IPS DF 6.9 (cell line): Measurements from ENCODE around the gene FBXO47.
"Not testable (repeated sequence)": the region's sequence is repeated elsewhere in the genome, so short reads cannot be mapped to it uniquely, and the experiment has no call there.

Source experiments
- DNase-seq: peaks from one replicate; pipeline ENCODE4 v3.0.0-alpha.2; 2013; ENCODE audit warnings: low read depth, low spot score
- H3K27ac ChIP-seq: one replicate; pipeline ENCODE4 v1.5.1; 2013; ENCODE audit warnings: low read length, control low read depth
- H3K27me3 ChIP-seq: 2 replicates; pipeline ENCODE4 v1.6.1; 2013; ENCODE audit warnings: mild to moderate bottlenecking, low read length; ENCODE audit not compliant: control insufficient read depth, insufficient read depth
- H3K36me3 ChIP-seq: 2 replicates; pipeline ENCODE4 v1.6.1; 2013; ENCODE audit warnings: low read length; ENCODE audit not compliant: control insufficient read depth, insufficient read depth
- H3K4me1 ChIP-seq: 2 replicates; pipeline ENCODE4 v1.6.1; 2013; ENCODE audit warnings: low read length; ENCODE audit not compliant: control insufficient read depth, insufficient read depth
- H3K4me3 ChIP-seq: 2 replicates; pipeline ENCODE4 v1.5.1; 2013; ENCODE audit warnings: mild to moderate bottlenecking, low read length
- H3K9me3 ChIP-seq: 2 replicates; pipeline ENCODE4 v1.6.1; 2013; ENCODE audit warnings: low read length, inconsistent platforms; ENCODE audit not compliant: control insufficient read depth, insufficient read depth
- WGBS: extraction: QIAGEN DNeasy Blood & Tissue Kit; methylation state at CpG from one replicate; pipeline ENCODE4 v1.1.7; 2013; ENCODE audit warnings: mixed read lengths, missing lambda C conversion rate; ENCODE audit not compliant: insufficient read length, insufficient coverage; 5-methylcytosine and 5-hydroxymethylcytosine counted together

FBXO47 gene

DNA sequence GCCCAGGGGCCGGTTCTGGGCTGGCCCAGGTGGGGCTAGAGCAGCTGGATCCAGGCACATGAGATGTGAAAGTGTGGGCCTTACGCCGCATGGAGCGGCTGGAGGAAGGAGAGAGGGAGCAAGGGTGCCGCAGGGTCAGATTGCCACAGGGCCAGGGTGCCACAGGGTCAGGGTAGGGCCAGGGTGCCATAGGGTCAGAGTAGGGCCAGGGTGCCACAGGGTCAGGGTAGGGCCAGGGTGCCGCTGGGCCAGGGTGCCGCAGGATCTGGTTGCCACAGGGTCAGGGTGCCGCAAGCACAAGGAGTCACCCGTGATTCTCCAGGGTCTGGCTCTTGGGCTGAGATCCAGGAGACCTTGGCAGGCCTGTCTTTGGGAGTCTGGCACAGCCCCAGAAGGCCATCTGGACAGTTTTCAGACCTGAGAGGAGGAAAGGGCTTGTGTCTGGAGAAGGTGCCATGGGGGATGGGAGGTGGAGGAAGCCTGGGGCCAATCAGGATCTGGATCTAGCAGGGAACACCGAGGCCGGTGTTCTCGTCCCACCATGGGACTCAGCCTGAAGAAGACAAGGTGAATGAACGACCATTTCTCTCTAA is 54.9 kb downstream of the FBXO47 start:
- Histone ChIP-seq H3K36me3 (peaks cover 17% of the 10 kb centered on the region; the same call in 1 of the 2 replicates), H3K4me1 (peaks cover 5% of the 10 kb centered on the region; the same call in 1 of the 2 replicates), H3K4me3 (no peak overlapping the region), H3K27me3 (no peaks in the 10 kb centered on the region), H3K27ac (no peak overlapping the region), H3K9me3 (no peaks in the 10 kb centered on the region)
- DNase-seq, result no peak
- no CpG with 5 or more reads among the region's 13 CpGs for WGBS

DNA sequence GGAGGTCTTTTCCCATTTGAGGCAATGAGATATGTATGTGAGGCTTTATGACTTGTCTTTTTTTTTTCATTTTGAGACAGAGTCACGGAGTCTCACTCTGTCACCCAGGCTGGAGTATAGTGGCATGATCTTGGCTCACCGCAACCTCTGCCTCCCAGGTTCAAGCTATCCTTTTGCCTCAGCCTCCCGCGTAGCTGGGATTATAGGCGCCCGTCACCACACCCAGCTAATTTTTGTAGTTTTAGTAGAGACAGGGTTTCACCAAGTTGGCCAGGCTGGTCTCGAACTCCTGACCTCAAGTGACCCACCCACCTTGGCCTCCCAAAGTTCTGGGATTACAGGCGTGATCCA is 55.5 kb downstream of the FBXO47 start:
- DNase-seq, H3K4me1 ChIP-seq, H3K4me3 ChIP-seq, H3K9me3 ChIP-seq, H3K27ac ChIP-seq, H3K27me3 ChIP-seq: not testable (repeated sequence)
- peaks cover 17% of the 10 kb centered on the region; the same call in 1 of the 2 replicates for H3K36me3 ChIP-seq
- no CpG with 5 or more reads among the region's 8 CpGs for WGBS

DNA sequence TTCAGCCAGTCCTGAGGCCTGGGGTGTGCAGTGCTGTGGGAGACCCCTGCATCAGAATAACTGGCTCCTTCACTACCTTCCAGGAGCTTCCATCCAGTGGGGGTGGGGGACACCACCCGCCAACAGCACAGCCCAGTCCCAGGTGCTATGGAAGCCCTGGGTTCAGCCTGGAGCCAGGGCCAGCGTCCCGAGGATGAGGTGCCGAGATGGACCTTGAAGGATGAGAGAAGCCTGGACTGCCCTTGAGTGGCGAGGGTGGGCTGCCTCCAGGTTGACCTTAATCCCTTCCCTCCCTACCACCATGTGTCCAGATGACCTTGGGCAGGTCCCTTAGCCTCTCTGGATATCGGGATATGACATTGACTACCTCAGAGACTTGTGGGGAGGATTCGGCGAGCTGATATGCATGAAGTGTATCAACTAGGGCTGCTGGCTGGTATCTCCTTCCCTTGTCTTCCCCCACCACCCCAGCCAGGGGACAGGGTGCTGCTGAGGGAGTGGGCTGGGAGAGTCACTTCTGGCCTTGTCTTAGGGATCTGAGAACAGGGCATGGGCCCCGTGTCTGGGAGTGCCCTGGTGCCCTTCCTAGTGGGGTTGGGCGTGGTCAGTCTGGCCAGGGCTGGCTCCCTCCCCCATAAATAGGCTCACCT is 56.0 kb downstream of the FBXO47 start:
- no peak overlapping the region for H3K27ac ChIP-seq
- no peak for DNase-seq
- H3K4me3 ChIP-seq, result no peak overlapping the region
- H3K9me3 ChIP-seq, result no peaks in the 10 kb centered on the region
- H3K4me1 ChIP-seq, result peaks cover 6% of the 10 kb centered on the region; the same call in 1 of the 2 replicates
- WGBS, result no CpG with 5 or more reads among the region's 10 CpGs
- H3K27me3 ChIP-seq, result no peaks in the 10 kb centered on the region
- H3K36me3 ChIP-seq, result peaks cover 17% of the 10 kb centered on the region; the same call in 1 of the 2 replicates

DNA sequence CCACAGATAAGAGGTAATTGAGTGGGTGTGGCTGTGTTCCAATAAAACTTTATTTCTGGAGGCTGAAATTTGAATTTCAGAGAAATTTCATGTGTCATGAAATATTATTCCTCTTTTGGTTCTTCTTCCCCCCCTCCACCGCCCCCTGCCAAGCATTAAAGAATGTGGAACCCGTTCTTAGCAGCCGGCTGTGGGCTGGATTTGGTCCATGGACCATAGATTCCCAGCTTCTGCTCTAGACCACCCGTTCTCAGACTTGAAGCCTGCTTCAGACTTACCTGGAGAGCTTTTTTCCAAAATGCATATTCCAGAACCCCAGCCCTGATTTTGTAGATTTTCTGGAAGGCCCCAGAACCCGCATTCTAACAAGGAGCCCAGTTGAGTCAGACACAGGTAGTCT is 56.9 kb downstream of the FBXO47 start:
- no peaks in the 10 kb centered on the region for H3K27me3 ChIP-seq
- H3K27ac ChIP-seq, result no peak overlapping the region
- DNase-seq, result no peak
- H3K4me3 ChIP-seq, result no peak overlapping the region
- no peaks in the 10 kb centered on the region for H3K9me3 ChIP-seq
- peaks cover 15% of the 10 kb centered on the region; the same call in 1 of the 2 replicates for H3K36me3 ChIP-seq
- WGBS, result no CpG with 5 or more reads among the region's 5 CpGs
- peaks cover 6% of the 10 kb centered on the region; the same call in 1 of the 2 replicates for H3K4me1 ChIP-seq

DNA sequence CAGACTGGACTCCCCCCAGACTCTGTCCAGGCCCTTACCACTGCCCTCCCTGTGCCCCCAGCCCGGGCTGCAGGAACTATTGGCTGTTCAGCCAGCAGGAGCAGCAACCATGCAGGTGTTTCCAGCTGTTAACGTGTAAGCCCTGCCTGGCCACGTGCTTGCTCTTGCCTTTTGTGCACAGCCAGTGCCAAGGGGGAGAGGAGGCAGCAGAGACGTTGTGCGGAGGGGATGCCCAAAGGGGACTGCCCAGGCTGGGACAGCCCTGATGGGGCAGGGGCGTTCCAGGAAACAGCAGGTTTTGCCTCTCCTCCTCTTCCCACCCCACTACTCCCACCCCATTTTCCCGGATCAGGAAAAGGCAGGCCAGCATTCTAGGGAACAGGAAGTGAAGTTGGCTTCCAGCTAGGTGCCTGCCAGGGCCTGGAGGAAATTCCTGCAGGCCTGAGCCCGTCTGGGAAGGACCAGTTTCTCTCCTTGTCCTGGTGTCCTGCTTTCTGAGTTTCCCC is 58.5 kb downstream of the FBXO47 start:
- no CpG with 5 or more reads among the region's 8 CpGs for WGBS
- DNase-seq, result no peak
- Histone ChIP-seq H3K4me3 (no peak overlapping the region), H3K4me1 (peaks cover 6% of the 10 kb centered on the region; the same call in 1 of the 2 replicates), H3K27me3 (no peaks in the 10 kb centered on the region), H3K9me3 (no peaks in the 10 kb centered on the region), H3K27ac (no peak overlapping the region), H3K36me3 (peaks cover 3% of the 10 kb centered on the region; the same call in 1 of the 2 replicates)

GRCh38 chr17:38907930-38908675 is 59.1 kb downstream of the FBXO47 start:
- H3K27ac ChIP-seq, result no peak overlapping the region
- no peak overlapping the region for H3K4me3 ChIP-seq
- peaks cover 6% of the 10 kb centered on the region; the same call in 1 of the 2 replicates for H3K4me1 ChIP-seq
- H3K9me3 ChIP-seq, result no peaks in the 10 kb centered on the region
- H3K27me3 ChIP-seq, result no peaks in the 10 kb centered on the region
- no peak for DNase-seq
- no CpG with 5 or more reads among the region's 15 CpGs for WGBS
- H3K36me3 ChIP-seq, result no peaks in the 10 kb centered on the region; the same call in 1 of the 2 replicates

DNA sequence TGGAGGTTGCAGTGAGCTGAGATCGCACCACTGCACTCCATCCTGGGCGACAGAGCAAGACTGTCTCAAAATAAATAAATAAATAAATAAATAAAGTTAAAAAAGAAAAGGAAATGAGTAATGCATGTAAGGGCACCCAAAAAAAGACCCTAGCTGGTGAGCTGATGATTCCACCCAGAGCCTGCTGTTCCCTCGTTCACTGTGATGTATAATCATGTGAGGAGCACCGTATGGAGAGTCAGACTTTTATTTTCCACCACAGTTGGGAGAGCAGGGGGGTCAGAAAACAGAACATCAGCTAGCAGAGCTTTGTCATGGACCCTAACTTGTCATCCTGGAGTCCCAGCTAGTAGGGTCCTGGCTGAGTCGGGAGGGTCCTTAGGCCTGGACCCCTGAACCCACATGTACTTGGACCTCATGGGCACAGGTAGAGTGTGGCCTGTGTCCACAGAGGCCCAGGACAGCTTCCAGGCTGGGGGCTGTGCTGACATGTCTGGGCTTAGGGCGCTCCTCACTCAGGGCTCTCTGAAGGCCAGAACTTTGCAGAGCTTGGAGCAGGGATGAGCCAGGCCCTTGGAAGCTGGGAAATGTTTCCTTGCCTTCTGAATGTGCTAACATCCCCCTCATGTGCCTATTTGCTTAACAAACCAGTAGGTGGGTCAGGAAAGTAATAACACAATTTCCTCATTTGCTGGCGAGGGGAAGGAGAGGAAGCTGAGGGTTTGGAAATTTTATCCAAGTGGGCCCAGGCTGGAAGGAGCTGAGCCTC is 60.6 kb downstream of the FBXO47 start:
- Histone ChIP-seq H3K9me3 (no peaks in the 10 kb centered on the region), H3K36me3 (no peaks in the 10 kb centered on the region; the same call in 1 of the 2 replicates), H3K27ac (no peak overlapping the region), H3K4me3 (no peak overlapping the region), H3K27me3 (no peaks in the 10 kb centered on the region), H3K4me1 (peaks cover 6% of the 10 kb centered on the region; the same call in 1 of the 2 replicates)
- WGBS, result no CpG with 5 or more reads among the region's 7 CpGs
- no peak for DNase-seq

GRCh38 chr17:38905375-38905774 is 61.8 kb downstream of the FBXO47 start:
- WGBS, result no CpG with 5 or more reads among the region's 10 CpGs
- Histone ChIP-seq H3K4me1 (peaks cover 6% of the 10 kb centered on the region; the same call in 1 of the 2 replicates), H3K36me3 (no peaks in the 10 kb centered on the region; the same call in 1 of the 2 replicates), H3K27ac (no peak overlapping the region), H3K9me3 (no peaks in the 10 kb centered on the region), H3K27me3 (no peaks in the 10 kb centered on the region), H3K4me3 (no peak overlapping the region)
- no peak for DNase-seq

GRCh38 chr17:38904892-38905291 is 62.3 kb downstream of the FBXO47 start:
- Histone ChIP-seq H3K9me3 (no peaks in the 10 kb centered on the region), H3K27ac (no peak overlapping the region), H3K4me1 (peaks cover 6% of the 10 kb centered on the region; the same call in 1 of the 2 replicates), H3K4me3 (no peak overlapping the region), H3K27me3 (no peaks in the 10 kb centered on the region), H3K36me3 (no peaks in the 10 kb centered on the region; the same call in 1 of the 2 replicates)
- WGBS, result no CpG with 5 or more reads among the region's 3 CpGs
- DNase-seq, result no peak

- Histone ChIP-seq H3K27ac (no peak overlapping the region), H3K36me3 (peaks cover 8% of the 10 kb centered on the region), H3K4me1 (0 out of 2 replicates have a peak, but pooled peaks cover 5% of the 10 kb centered on the region), H3K9me3 (no peaks in the 10 kb centered on the region), H3K27me3 (no peaks in the 10 kb centered on the region), H3K4me3 (no peak overlapping the region)
- WGBS, result no CpG with 5 or more reads among the region's 6 CpGs
- no peak for DNase-seq
Measured at GRCh38 chr17:38903404-38903803, 63.8 kb downstream of the FBXO47 start.
